Stimulated activated CD4-positive, alpha-beta T cell treated with anti-CD3 and anti-CD28 coated beads, Interleukin-2, amount 100 ng/mL, for 24 hours (primary cell): ENCODE data around the gene FAM219A.
"Not testable (repeated sequence)": the region's sequence is repeated elsewhere in the genome, so short reads cannot be mapped to it uniquely, and the experiment has no call there.

ENCODE experiments used
- DNase-seq, 2 donors: peaks; one replicate each; pipeline ENCODE4 v3.0.0-alpha.2; 2020

The FAM219A gene

DNA sequence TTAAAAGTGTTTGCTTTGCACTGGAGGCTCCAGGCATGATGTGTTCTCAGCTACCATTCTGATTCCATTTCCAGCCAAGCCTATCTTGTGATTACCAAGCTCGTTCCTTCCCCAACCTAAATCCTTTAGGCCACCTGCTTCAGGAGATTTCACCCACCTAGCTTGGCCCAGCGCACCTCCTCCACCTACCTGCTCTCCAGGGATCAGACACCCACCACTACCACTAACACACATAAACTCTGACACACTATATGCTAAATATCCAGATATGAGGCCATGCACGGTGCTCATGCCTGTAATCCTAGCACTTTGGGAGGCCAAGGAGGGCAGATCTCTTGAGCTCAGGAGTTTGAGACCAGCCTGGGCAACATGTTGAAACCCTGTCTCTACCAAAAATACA is 84.0 kb downstream of the FAM219A start:
- no peak for DNase-seq

DNA sequence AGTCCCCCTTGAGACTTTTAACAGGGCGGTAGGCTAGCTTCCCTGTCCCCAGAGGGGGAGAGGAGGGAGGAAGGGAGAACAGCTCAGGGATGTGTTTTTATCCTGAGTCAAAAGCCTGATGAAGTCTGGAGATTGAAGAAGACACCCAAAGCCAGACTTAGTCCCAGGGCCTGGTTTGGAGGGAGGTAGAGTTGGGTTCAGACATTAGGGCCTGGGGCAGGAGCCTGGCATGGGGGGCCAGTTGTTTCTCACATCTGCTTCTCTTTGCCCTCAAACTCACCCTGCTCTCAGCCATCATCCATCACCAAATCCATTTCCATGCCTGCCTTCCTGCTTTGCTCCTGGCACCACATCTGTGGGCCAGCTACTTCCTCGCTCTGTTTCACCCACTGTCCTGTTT is 84.6 kb downstream of the FAM219A start:
- no peak for DNase-seq

DNA sequence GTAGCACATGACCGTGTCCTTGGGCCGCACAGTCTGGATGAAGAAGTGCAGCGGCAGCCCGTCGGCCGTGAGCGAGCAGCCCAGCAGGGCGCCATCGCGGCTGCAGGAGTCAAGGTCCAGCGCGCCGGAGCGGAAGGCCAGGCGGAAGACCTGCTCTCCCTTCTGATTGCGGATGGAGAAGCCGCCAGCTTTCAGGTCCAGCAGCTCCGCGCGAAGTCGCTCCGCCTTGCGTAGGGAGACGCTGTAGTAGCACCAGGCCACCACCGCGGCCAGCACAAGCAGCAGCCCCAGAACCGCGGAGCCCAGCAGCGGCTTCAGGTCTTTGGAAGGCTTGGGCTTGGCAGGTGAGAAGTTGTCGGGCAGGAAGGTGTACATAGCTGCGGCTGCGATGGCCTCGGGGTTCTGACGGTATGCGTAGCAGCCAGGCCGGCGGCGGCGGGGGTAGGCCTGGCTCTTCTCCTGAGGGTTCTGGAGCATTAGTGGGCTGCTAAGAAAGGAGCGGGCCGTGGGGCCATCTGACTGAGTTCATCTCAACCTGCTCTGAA is 85.8 kb downstream of the FAM219A start:
- DNase-seq = no peak

DNA sequence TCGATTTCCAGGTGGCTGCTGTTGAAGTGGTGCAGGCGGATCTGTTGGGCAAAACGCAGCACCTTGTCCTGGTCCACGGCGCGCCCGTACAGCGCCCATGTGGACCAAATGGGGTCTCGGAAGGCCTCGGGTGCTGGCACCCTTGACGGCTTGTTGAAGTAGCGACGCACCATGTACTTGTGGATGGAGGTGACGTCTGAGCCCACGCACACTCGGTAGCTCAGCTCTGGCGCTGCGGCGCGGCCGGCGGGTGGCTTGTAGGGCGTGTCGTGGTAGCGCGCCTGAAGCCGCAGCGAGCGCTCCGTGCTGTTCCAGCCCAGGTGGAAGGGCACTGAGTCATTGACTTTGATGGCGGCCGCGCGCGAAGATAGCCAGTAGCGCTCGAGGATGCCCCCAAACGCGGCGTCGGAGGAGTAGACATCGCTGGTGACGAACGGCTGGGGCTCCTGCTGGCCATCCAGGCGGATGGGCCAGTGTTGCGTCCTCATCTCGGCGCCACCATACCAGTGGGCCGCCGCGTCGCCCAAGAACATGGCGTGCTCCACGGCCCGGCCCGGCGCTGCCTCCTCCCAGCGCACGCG is 86.4 kb downstream of the FAM219A start:
- no peak for DNase-seq

DNA sequence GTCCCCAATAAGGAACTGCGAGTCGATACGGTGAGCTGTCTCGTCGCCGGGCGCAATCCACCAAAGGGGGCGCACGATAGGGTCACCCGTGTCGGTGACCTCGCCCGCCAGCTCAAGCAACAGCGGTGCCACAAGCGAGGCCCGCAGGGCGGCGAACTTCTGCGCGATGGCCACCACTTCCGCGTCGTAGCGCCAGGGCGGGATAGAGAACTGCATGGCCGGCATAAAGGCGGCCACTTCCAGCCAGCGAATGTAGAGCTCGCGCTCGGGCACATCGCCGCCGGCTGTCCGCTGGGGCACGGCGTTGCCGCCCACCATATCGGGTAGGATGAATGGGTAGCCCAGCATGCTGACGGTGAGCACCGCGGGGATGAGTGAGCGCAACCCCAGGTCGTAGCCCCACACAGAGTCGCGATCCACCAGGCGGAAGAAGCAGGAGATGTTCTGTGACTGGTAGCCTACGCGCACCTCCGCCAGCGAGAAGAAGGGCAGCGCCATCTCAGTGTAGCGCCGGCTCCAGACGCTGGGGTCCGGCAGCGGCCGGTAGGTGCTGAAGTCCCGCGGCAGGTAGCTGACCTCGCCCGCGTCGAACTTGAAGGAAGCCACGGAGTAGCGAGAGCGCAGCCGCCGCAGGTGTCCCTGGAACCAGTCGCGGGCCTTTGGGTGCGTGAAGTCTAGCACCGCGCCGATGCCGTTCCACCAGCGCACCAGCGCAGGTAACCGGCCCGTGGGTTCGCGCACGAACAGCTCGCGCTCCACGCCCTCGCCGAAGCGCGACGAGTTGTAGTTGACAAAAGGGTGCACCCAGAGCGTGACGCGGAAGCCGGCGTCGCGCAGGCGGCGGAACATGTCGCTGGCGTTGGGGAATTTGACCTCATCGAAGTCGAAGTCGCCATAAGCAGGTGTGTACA is 87.1 kb downstream of the FAM219A start:
- DNase-seq = no peak

DNA sequence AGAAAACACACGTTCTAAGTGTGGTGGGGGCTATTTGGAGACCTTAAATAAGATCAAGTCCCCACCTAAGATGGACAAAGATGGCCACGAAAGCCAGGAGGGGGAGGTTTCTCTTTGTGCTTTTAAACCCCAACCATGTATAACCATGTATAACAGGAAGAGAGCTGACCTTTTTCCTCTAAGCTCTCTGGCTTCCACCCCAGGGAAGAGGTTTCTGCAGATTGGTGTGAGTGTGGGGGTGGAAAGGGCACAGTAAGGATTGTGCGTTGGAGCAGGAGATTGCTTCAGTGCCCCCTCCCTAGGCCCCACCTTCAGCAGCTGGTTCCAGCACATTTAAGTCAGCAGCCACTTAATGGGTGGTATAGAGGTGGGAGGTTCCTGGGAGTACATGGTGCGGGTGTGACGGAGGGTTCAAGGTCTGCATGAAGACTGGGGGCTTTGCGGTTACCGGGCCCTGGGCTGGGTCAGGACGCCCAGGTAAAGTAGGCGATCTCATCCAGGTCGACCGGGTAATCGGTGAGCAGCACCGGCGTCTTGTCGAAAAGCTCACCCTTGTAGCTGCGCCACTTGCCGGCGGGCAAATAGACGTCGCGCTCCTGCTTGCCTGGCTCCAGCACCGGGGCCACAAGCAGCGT is 87.9 kb downstream of the FAM219A start:
- no peak for DNase-seq

DNA sequence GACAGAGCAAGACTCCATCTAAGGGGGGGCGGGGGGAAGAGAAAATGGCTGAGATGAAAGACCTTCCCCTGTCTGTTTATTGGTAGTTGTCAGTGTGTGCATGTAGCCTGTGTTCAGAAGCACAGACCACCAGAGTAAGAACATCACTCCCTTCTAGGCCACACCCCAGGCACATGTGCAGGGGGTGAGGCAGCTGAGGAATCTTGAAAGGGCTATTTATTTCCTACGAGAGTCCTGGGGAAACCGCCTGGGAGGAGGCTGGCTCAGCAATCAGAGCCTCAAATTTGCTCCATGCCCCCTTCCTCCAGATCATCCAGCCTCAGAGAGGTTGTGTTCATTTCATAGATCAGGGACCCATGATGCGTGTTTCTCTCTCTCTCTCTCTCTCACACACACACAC is 88.7 kb downstream of the FAM219A start:
- DNase-seq = no peak

DNA sequence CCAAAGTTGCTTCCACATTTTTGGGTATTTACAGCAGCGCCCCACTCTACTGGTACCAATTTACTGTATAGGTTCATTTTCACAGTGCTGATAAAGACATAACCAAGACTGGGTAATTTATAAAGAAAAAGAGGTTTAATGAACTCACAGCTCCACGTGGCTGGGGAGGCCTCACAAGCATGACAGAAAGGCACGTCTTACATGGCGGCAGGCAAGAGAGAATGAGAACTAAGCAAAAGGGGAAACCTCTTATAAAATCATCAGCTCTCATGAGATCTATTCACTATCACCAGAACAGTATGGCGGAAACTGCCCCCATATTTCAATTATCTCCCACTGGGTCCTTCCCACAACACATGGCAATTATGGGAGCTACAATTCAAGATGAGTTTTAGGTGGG is 89.6 kb downstream of the FAM219A start:
- DNase-seq = not testable (repeated sequence)

DNA sequence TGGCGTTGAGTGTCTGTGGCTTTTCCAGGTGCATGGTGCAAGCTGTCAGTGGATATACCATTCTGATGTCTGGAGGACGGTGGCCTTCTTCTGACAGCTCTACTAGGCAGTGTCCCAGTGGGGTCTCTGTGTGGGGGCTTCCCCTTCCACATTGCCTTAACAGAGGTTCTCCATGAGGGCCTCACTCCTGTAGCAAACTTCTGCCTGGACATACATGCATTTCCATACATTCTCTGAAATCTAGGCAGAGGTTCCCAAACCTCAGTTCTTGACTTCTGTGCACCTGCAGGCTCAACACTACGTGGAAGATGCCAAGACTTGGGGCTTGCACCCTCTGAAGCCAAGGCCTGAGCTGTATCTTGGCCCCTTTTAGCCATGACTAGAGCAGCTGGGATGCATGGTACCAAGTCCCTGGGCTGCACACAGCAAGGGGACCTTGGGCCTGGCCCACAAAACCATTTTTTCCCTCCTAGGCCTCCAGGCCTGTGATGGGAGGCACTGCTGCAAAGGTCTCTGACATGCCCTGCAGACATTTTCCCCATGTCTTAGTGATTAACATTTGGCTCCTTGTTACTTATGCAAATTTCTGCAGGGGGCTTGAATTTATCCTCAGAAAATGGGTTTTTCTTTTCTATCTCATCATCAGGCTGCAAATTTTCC is 90.5 kb downstream of the FAM219A start:
- DNase-seq = not testable (repeated sequence)

DNA sequence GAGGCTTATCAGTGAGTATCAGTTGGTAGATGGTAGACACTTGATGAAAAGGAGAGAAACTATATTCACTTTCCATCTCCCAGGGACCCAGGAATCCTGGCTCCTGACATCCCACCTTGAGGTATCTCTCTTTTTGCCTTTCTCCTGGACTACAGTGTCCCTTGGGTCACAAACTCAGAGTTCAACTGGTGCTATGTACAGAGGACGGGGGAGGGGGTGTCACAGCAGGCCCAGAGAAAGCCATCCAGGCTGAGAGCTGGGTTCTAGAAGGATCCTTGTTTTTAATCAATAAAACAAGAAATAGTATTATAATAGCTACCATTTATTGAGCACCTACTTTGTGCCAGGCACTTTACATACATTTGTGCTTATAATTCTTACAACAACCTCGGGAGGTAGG is 92.0 kb downstream of the FAM219A start:
- no peak for DNase-seq

DNA sequence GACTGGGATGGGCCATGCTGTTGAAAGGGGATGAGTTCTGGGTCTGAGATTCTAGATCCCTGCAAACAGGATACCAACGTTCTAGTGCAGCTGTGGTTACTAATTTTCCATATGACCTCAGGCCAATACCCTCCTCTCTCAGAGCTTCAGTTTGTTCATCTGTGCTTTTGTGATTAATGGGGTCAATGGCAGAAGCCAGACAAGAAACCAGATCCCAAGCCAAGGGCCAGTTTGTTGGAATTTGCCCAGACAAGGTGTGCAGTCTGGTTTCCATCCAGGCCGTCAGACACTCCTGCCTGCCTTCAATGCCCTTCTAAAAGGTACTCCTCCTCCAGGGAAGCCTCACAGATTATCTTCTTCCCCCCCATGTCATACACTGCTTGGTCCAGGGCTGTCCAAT is 93.1 kb downstream of the FAM219A start:
- no peak for DNase-seq

DNA sequence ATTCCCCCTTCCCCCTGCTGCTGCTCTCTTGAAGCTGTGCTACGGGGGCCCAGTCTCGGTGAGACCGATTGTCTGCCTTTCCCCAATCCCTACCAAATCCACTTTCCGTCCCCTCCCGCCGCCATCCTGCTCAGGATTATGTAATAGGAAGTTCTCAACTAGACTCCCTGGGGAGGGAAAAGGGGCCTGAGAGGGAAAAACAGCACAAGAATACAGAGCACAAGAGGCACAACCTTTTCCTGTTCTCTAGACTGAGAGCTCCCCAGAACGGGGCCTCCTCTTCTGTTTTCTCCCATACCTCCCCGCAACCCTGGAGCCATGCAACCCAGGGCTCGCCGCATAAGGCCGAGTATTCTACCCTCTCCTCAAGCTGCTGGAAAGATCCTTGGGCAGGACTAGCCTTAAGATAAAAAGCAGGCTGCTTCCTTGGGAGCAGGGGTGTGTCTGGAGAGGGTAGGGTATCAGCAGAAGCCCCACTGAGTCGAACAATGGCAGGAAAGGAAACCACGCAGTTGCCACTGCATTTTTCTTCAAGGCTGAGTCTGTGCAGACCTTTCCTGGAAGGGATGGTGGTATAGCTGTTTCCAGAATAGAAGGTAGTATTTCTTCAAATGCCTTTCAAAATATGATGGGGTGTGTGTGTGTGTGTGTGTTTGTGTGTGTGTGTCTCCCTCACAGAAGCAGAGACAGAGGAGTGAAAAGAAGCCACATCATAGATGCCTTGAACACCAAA is 94.6 kb downstream of the FAM219A start:
- DNase-seq = no peak

DNA sequence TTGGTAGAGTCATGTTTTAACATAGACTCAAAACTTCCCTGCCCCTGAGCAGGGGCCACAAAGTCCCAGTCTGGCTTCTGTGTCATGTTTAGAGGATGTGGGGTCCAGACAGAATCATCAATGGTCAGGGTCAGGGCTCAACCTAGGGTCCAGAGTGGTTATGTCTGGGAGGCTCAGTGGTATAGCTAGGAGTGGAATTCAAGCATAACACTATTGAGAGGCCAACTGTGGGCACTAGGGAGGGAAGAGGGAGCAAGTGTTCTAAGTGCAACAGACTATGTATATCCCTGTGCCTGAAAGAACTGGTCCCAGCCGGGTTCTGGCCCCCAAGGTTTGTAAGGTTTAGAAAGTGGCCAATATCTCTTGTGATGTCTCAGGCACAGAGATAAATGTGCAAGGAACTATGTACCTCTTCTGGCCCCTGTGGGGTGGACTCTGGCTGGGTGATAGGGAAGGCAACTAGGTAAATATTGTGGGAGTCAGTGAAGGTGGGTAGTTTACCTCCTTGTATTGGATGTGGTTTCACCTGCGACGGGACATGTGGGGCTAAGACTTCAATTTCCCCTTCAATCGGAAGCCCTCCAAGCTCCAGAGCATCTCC is 95.7 kb downstream of the FAM219A start:
- no peak for DNase-seq

DNA sequence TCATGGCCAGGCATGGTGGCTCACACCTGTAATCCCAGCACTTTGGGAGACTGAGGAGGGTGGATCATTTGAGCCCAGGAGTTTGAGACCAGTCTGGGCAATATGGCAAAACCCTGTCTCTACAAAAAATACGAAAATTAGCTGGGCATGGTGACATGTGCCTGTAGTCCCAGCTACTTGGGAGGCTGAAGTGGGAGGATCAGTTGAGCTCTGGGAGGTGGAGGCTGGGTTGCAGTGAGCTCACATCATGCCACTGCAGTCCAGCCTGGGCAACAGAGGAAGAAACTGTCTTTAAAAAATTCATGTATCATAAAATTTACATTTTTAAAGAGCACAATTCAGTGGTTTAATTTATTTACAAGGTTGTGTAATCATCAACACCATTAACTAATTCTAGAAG is 105.4 kb downstream of the FAM219A start:
- DNase-seq = not testable (repeated sequence)

DNA sequence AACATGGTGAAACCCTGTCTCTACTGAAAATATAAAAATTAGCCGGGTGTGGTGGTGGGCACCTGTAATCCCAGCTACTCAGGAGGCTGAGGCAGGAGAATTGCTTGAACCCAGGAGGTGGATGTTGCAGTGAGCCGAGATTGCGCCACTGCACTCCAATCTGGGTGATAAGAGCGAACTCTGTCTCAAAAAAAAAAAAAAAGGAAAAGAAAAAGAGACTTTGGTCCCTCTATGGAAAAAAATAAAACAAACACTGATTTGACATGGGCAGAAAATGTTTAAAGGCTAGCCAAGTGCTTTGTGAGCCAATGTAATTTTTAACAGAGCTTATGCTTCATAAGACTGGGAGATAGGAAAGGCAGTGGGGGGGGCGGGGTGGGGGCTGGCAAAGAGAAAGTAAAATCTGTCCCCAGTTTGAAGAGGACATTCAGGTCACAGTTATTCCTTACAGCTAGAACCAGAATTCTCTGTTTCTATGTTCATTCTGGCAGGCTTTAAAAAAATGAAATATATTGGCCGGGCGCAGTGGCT is 106.2 kb downstream of the FAM219A start:
- not testable (repeated sequence) for DNase-seq

DNA sequence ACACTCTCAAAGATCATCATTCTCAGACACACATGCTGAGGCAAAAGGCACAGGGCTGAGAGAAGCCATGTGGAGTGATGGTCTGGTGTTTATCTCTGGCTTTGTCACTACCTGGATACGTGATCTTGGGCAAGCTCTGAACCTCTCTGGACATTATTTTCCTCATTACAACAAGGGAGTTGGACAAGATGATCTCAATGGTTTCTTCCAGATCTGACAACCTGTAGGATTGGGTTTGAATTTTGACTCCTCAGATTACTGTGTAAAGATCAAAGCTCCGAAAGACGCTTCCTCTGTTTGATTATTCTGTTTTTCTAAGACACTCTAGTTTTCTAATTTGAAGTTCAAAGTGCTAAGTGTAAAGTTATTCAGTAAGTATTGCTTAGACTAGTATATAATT is 109.0 kb downstream of the FAM219A start:
- no peak for DNase-seq
